Stimulated activated CD4-positive, alpha-beta T cell treated with anti-CD3 and anti-CD28 coated beads, Interleukin-4, amount 100 ng/mL, for 4 hours (primary cell): ENCODE data around the gene PSENEN.
A peak's percentile ranks its signal among the peaks of the same experiment; 100 is the strongest.
"Not testable (repeated sequence)": the region's sequence is repeated elsewhere in the genome, so short reads cannot be mapped to it uniquely, and the experiment has no call there.

ENCODE experiments used
- DNase-seq, 2 experiments: peaks; one replicate each; pipeline ENCODE4 v3.0.0-alpha.2; 2020

The PSENEN gene

GRCh38 chr19:35718345-35719041, 27.0 kb upstream of the PSENEN start:
- DNase-seq = peak; percentile 56 to 68

GRCh38 chr19:35719402-35720162, 25.9 kb upstream of the PSENEN start:
- DNase-seq = no peak

- no peak for DNase-seq
These were observed 25.3 kb upstream of the PSENEN start for GRCh38 chr19:35720163-35720524.

GRCh38 chr19:35720648-35721047, 24.8 kb upstream of the PSENEN start:
- no peak for DNase-seq

- no peak for DNase-seq
These were observed 24.1 kb upstream of the PSENEN start for GRCh38 chr19:35721374-35721773.

- no peak for DNase-seq
These were observed 23.0 kb upstream of the PSENEN start for GRCh38 chr19:35722461-35722860.

- no peak for DNase-seq
These were observed 22.6 kb upstream of the PSENEN start for GRCh38 chr19:35722897-35723296.

GRCh38 chr19:35723671-35724070, 21.8 kb upstream of the PSENEN start:
- no peak for DNase-seq

GRCh38 chr19:35724132-35724531, 21.3 kb upstream of the PSENEN start:
- DNase-seq = not testable (repeated sequence)

- no peak for DNase-seq
These were observed 20.9 kb upstream of the PSENEN start for GRCh38 chr19:35724560-35724959.

GRCh38 chr19:35725216-35725861, 20.1 kb upstream of the PSENEN start:
- no peak for DNase-seq

- no peak for DNase-seq
These were observed 18.1 kb upstream of the PSENEN start for GRCh38 chr19:35727053-35727955.

GRCh38 chr19:35727956-35728706, 17.3 kb upstream of the PSENEN start:
- DNase-seq = no peak

- no peak for DNase-seq
These were observed 16.4 kb upstream of the PSENEN start for GRCh38 chr19:35729021-35729420.

GRCh38 chr19:35729763-35730162, 15.7 kb upstream of the PSENEN start:
- no peak for DNase-seq

- DNase-seq = no peak
These were observed 15.1 kb upstream of the PSENEN start for GRCh38 chr19:35730326-35730725.

GRCh38 chr19:35731353-35731752, 14.1 kb upstream of the PSENEN start:
- DNase-seq = no peak

- DNase-seq = no peak
These were observed 13.6 kb upstream of the PSENEN start for GRCh38 chr19:35731779-35732405.

- DNase-seq = no peak
These were observed 12.8 kb upstream of the PSENEN start for GRCh38 chr19:35732540-35733179.

- DNase-seq = no peak
These were observed 12.0 kb upstream of the PSENEN start for GRCh38 chr19:35733180-35734125.
